Cardiac fibroblast (primary cell): ENCODE measurements around the gene ARF1.
A peak's percentile ranks its signal among the peaks of the same experiment; 100 is the strongest.

Source experiments
- DNase-seq, 2 donors: peaks; one replicate each; pipeline versions ENCODE4 v3.0.0 to v3.0.0-alpha.2; 2010; ENCODE audit warnings: low read depth in 2 of 2
- H3K4me3 ChIP-seq, 2 donors: replicated peaks in 1 of 2; 1 replicate in 1 of 2; 2 replicates in 1 of 2; pipeline ENCODE4 v1.5.1; 2011; ENCODE audit warnings: low read depth in 2 of 2, low read length in 2 of 2, mild to moderate bottlenecking in 2 of 2, moderate library complexity in 1 of 2
- TF ChIP-seq, protein P1 (sequence below): IDR thresholded peaks from one replicate; pipeline ENCODE4 v1.5.1; 2011; ENCODE audit warnings: low read depth, mild to moderate bottlenecking, low read length, inconsistent platforms

ARF1 gene

DNA sequence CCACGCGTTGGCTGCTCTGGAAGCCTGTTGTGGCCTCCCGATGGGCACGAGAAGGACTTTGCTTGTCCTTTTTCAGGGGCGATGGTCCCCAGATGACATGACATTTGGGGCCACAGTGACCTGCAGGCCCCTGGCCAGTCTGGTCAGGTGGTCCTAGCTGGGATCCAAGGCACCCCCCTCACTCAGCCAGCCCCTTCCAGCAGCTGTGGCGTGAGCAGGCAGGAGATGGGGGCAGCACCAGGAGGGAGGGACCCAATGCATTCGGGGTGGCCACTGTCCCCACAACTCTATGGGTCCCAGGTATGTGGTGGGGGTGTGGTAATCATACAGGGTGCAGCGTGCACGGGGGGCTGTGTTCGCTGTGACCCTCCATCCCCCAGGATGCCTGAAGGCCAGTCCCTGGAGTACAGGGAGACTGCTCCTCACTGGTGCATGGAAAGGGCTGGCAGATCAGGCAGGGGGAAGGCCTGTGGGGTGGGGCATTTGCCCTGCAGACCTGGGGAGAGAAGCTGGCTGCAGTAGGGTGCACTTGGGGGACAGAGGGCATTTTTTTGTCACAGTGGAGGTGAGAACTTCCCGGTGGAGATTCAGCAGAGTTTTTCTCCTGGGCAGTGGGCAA is 44.0 kb upstream of the ARF1 start:
- H3K4me3 ChIP-seq = no peak overlapping the region
- DNase-seq = no peak
- TF ChIP-seq, protein P1, sequence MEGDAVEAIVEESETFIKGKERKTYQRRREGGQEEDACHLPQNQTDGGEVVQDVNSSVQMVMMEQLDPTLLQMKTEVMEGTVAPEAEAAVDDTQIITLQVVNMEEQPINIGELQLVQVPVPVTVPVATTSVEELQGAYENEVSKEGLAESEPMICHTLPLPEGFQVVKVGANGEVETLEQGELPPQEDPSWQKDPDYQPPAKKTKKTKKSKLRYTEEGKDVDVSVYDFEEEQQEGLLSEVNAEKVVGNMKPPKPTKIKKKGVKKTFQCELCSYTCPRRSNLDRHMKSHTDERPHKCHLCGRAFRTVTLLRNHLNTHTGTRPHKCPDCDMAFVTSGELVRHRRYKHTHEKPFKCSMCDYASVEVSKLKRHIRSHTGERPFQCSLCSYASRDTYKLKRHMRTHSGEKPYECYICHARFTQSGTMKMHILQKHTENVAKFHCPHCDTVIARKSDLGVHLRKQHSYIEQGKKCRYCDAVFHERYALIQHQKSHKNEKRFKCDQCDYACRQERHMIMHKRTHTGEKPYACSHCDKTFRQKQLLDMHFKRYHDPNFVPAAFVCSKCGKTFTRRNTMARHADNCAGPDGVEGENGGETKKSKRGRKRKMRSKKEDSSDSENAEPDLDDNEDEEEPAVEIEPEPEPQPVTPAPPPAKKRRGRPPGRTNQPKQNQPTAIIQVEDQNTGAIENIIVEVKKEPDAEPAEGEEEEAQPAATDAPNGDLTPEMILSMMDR = no peak

DNA sequence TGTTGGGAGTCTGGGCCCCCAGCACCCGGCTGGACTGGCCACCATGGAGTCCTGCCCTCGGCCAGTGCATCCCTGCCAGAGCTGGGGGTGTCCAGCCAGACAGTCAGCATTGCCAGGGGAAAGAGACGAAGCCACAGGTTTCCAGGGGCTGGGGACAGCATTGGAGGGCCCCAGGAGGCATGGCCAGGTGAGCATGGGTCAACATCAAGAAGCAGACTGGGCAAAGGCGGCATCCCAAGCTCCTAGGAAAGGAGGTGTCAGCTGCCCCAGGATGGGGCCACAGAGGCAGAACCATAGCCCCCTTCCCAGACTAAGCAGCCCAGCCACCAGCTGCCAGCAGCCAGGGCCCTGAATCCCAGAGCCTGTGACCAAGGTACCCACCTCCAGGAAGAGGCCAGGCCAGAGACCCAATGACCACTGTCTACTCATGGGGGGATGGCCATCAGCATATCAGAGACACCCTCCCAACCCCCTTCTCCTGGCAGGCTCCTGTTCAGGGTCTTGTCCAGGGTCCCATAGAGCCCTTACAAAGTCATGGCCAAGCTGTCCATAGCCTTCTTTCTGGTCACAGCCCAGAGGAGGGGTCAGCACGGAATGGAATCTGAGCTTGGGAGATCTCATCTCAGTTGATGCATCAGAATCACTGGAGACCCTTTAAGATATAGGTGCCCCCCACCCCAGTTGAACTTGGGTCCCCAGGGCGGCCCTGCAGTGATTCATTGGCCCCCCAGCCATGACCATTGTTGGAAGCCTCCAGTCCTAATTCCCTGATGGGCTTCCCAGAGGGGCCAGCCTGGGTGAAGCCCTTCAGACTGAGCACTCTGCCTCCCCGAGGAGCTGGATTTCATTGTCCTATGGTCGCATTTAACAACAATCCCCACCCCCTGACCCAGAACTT is 43.3 kb upstream of the ARF1 start:
- no peak for DNase-seq
- TF ChIP-seq, protein P1 = no peak
- H3K4me3 ChIP-seq = no peak overlapping the region

DNA sequence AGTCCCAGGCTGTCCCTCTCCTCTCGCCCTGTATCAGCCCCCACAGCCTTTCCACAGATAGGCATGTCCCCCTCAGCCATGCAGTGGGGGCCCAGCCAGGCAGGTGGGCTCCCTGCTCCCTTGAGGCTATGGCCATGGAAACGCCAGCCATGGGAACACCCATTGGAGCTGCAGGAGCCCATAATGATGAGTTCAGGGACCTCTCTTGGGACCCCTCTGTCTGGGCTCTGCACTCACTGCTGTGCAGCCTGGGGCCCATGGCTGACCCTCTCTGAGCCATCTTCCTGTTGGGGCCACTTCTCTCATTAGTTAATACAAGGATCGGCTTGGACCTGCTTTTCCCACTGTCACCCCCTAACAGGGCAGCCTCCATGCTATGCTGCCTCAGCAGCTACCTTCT is 42.5 kb upstream of the ARF1 start:
- TF ChIP-seq, protein P1 = no peak
- no peak overlapping the region for H3K4me3 ChIP-seq
- DNase-seq = no peak

DNA sequence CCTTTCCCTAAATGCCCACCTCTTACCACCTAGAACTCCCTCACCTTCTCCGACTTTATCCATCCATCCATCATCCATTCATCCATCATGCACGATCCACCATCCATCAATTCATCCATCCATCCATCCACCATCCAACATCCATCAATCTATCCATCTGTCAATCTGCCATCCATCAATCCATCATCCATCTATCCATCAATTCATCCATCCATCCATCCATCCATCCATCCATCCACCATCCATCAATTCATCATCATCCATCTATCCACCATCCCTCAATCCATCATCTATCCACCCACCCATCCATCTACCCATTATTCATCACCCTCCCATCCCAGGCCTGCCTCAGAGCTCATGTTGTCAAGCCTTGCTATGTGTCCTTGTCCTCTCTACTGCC is 41.2 kb upstream of the ARF1 start:
- TF ChIP-seq, protein P1 = no peak
- no peak for DNase-seq
- H3K4me3 ChIP-seq = no peak overlapping the region

DNA sequence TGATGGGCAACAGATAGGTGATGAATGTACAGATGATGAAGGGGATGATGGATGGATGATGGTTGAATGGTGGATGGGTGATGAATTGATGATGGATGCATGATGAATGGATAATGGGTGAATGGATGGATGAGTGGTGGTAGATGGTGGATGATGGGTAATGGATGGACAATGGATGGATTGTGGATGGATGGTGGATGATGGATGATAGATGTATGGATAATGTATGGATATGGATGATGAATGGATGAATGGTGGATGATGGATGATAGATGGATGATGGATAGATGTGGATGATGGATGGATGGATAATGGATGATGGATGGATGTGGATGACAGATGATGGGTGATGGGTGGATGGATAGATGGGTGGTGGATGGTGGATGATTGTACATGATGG is 40.0 kb upstream of the ARF1 start:
- DNase-seq = no peak
- no peak overlapping the region for H3K4me3 ChIP-seq
- TF ChIP-seq, protein P1 = no peak

DNA sequence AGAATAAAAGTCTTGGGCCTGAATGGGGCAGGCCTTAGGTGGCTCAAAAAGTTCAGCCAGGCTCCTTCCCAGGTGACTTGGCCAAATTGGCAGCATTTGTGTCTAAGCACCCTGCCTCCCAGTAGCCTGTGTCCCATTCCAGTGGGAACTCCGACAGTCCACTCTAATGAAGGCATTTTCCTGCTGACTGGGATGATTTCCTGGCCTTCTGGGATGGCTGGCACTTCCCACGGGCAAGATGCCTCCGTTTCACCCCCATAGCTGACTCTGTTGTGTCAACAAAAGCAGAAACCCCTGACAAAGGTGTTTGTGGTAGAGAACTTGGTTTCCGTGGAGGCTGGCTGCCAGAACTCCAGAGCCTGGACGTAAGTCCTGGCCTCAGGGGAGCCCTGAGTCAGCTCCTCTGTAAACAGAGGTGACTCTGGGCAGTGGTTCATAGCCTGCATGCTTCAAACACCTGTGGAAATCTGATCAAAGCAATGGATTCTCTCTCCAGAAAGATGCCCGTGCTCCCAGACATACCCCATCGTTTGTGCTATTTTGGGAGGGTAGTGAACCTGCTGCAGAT is 39.1 kb upstream of the ARF1 start:
- peak in 1 of 2 donors; percentile 33 for DNase-seq
- TF ChIP-seq, protein P1 = no peak
- H3K4me3 ChIP-seq = no peak overlapping the region
